Body of pancreas (tissue), 4 donors: ENCODE results near the gene C2CD4C. TPM values are rescaled to one million over a fixed set of nuclear protein-coding genes. Genes with fewer than 3 reads are reported as not detected.
"Not testable (repeated sequence)": the region's sequence is repeated elsewhere in the genome, so short reads cannot be mapped to it uniquely, and the experiment has no call there.

ENCODE experiments used
- ATAC-seq: fragments of 150-250 bp; one replicate; pipeline ENCODE4 v1.9.1; 2016
- DNase-seq, 4 donors: peaks; one replicate each; pipeline ENCODE4 v3.0.0-alpha.2; 2019
- H3K27ac ChIP-seq, 4 donors: fragments of 200-600 bp; sonication (generic); 1 replicate in 3 of 4; 2 replicates in 1 of 4; pipeline versions ENCODE4 v1.5.1 to v1.6.1; 2016 to 2019; ENCODE audit warnings: mild to moderate bottlenecking in 1 of 4, mixed read lengths in 1 of 4, moderate library complexity in 1 of 4
- H3K27me3 ChIP-seq, 2 donors: fragments of 200-600 bp; sonication (generic); one replicate each; pipeline ENCODE4 v1.6.0; 2016; ENCODE audit warnings: mild to moderate bottlenecking in 1 of 2
- H3K36me3 ChIP-seq, 2 donors: fragments of 200-600 bp; sonication (generic); replicated peaks in 1 of 2; 2 replicates each; pipeline ENCODE4 v1.5.1; 2016; ENCODE audit warnings: low read depth in 2 of 2; ENCODE audit not compliant: insufficient read depth in 1 of 2
- H3K4me1 ChIP-seq: fragments of 200-600 bp; sonication (generic); one replicate; pipeline ENCODE4 v1.6.0; 2016
- H3K4me3 ChIP-seq, 2 donors: fragments of 200-600 bp; sonication (generic); 1 replicate in 1 of 2; 2 replicates in 1 of 2; pipeline ENCODE4 v1.5.1; 2016 to 2019
- H3K9me3 ChIP-seq, 3 donors: fragments of 200-600 bp; sonication (generic); 1 replicate in 2 of 3; 2 replicates in 1 of 3; pipeline ENCODE4 v1.5.1; 2016
- CTCF ChIP-seq, 7 experiments: fragments of 450-650 bp in 4 of 7; fragments of 200-600 bp in 3 of 7; sonication (generic) in 3 of 7; IDR thresholded peaks; one replicate each; pipeline ENCODE4 v1.5.1; 2016 to 2019; ENCODE audit warnings: antibody characterized with exemption in 7 of 7
- POLR2A ChIP-seq, 3 donors: fragments of 450-650 bp; IDR thresholded peaks; one replicate each; pipeline ENCODE4 v1.6.1; 2016; ENCODE audit warnings: antibody characterized with exemption in 3 of 3, mild to moderate bottlenecking in 2 of 3
- WGBS, 2 donors: methylation state at CpG; one replicate each; pipeline ENCODE4 v1.1.5; 2017; 5-methylcytosine and 5-hydroxymethylcytosine counted together
- intact Hi-C: fragments of 100-400 bp; cut with DNase I; formaldehyde crosslinking; loops from one replicate; pipeline ENCODE4 v1.15.1; 2023
- total RNA-seq, 2 donors: library from RNA; depleted of rRNA; stranded (reverse); fragments of >200 nt; gene quantifications; one replicate each; pipeline ENCODE4 v1.1.0, GENCODE V29; 2016

Gene C2CD4C
- total RNA-seq, 2 donors from 2014 or later: 0.33 to 1.8 TPM

- Histone ChIP-seq H3K27ac (no peak overlapping the region), H3K36me3 (no peaks in the 10 kb centered on the region), H3K4me1 (no peaks in the 10 kb centered on the region), H3K9me3 (no peaks in the 10 kb centered on the region), H3K4me3 (no peak overlapping the region), H3K27me3 (peaks cover 0 to 6% of the 10 kb centered on the region in 2 donors)
- 18 to 23% methylated on average over 6 to 43 of the region's 44 CpGs for whole genome bisulfite sequencing, 2 donors
- TF ChIP-seq CTCF (IDR thresholded peaks at IDR 0.05): peak; percentile 35 to 81 (median 62)
- TF ChIP-seq POLR2A (IDR thresholded peaks at IDR 0.05): no peak
- intact Hi-C loops: no loop called here
- ATAC-seq (peak; percentile 74), DNase-seq (peak; percentile 31 to 52 (median 39))
Measured at GRCh38 chr19:383922-384798, 24.8 kb downstream of the C2CD4C start.

- TF ChIP-seq POLR2A (IDR thresholded peaks at IDR 0.05) (no peak), CTCF (IDR thresholded peaks at IDR 0.05) (no peak)
- WGBS, 2 donors: 59% methylated on average over 18 to 19 of the region's 19 CpGs
- ATAC-seq: no peak
- no peak overlapping the region for H3K4me3 ChIP-seq
- no peaks in the 10 kb centered on the region for H3K4me1 ChIP-seq
- no peaks in the 10 kb centered on the region for H3K9me3 ChIP-seq
- no peak for DNase-seq
- H3K27ac ChIP-seq: no peak overlapping the region
- no peaks in the 10 kb centered on the region for H3K36me3 ChIP-seq
- intact Hi-C loops: no loop called here
- H3K27me3 ChIP-seq: peaks cover 0 to 6% of the 10 kb centered on the region in 2 donors
Measured at GRCh38 chr19:383040-383439, 25.9 kb downstream of the C2CD4C start.

GRCh38 chr19:382578-382977 is 26.4 kb downstream of the C2CD4C start:
- H3K9me3 ChIP-seq, intact Hi-C loops, H3K4me1 ChIP-seq, DNase-seq, H3K27ac ChIP-seq, H3K36me3 ChIP-seq, H3K4me3 ChIP-seq, H3K27me3 ChIP-seq, ATAC-seq: not testable (repeated sequence)
- WGBS, 2 donors: 47 to 50% methylated on average over 9 of the region's 9 CpGs

- intact Hi-C loops, H3K9me3 ChIP-seq, H3K27ac ChIP-seq, H3K36me3 ChIP-seq, H3K4me3 ChIP-seq, DNase-seq, H3K4me1 ChIP-seq, H3K27me3 ChIP-seq, ATAC-seq: not testable (repeated sequence)
- 49 to 54% methylated on average over 11 of the region's 11 CpGs for WGBS, 2 donors
Measured at GRCh38 chr19:381901-382300, 27.0 kb downstream of the C2CD4C start.

GRCh38 chr19:380618-381219 is 28.2 kb downstream of the C2CD4C start:
- H3K4me3 ChIP-seq, intact Hi-C loops, H3K9me3 ChIP-seq, ATAC-seq, H3K4me1 ChIP-seq, H3K36me3 ChIP-seq, H3K27ac ChIP-seq, DNase-seq: not testable (repeated sequence)
- 45 to 57% methylated on average over 14 to 16 of the region's 17 CpGs for WGBS, 2 donors
- peaks cover 0 to 12% of the 10 kb centered on the region in 2 donors for H3K27me3 ChIP-seq

- intact Hi-C loops: no loop called here
- no peaks in the 10 kb centered on the region for H3K4me1 ChIP-seq
- no peak overlapping the region for H3K27ac ChIP-seq
- no peaks in the 10 kb centered on the region for H3K9me3 ChIP-seq
- ATAC-seq (no peak), DNase-seq (no peak)
- no peak overlapping the region for H3K4me3 ChIP-seq
- peaks cover 0 to 16% of the 10 kb centered on the region in 2 donors for H3K27me3 ChIP-seq
- WGBS, 2 donors: 72 to 84% methylated on average over 9 to 16 of the region's 16 CpGs
- H3K36me3 ChIP-seq: no peaks in the 10 kb centered on the region
- no peak for TF ChIP-seq POLR2A (IDR thresholded peaks at IDR 0.05)
Measured at GRCh38 chr19:379796-380195, 29.2 kb downstream of the C2CD4C start.
